Measurements from ENCODE around the gene RAI1. TPM values are rescaled to one million over a fixed set of nuclear protein-coding genes. Genes with fewer than 3 reads are reported as not detected.

RAI1 gene
- total and polyA plus RNA-seq, 2 of the 8 experiments (the other 6 are each of a cell fraction or from before 2014, with no cell fraction given): 0.39 to 1.2 TPM

DNA sequence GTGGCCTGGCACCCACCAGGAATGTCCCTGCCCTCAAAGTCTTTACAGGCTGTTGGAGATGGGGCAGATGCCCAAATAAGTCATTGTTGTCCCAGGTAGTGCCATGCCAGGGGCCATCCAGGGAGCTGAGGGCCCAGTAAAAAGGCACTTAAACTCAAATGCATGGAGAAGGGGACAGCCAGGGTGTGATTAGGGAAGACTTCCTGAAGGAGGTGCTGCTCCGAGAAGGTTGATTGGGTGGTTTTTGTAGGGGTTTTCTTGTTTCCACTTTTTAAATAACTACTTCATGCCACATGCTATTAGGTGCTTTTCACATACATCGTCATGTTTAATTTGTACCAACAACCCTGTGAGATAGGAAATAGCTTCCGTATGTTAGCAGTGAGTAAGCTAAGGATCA, 66.9 kb downstream of the RAI1 start:
- ChIA-PET CTCF (ENCODE audit: partially characterized antibody) (interaction anchor here (0.8 to 5.2 kb wide), 23 partner anchors 10 to 277 kb away, joined by 3 to 47 read pairs (median 4); no protein-coding TSS in a partner anchor), POLR2A (ENCODE audit: partially characterized antibody) (interaction anchor here (0.7 to 2.5 kb wide), 5 partner anchors 8 to 251 kb away, joined by 3 to 13 read pairs (median 4); partner anchors contain the start of gene RASD1)
- H3K23me2 ChIP-seq (ENCODE audit: low read depth, low read length): no peaks in the 10 kb centered on the region
- H2AK5ac ChIP-seq (ENCODE audit: low read depth, low read length): 0 out of 2 replicates have a peak overlapping the region, but pooled peaks have one; percentile 8
- H3K4me3 ChIP-seq (ENCODE audit: extremely low read depth in 1 of 4, insufficient read depth in 2 of 4, low read depth in 3 of 4, low read length in 4 of 4): no peak overlapping the region
- H3K79me2 ChIP-seq (ENCODE audit: control insufficient read depth in 1 of 2, insufficient read depth in 2 of 2, low read length in 2 of 2): no peaks in the 10 kb centered on the region
- no peak for DNase-seq (ENCODE audit: low read depth in 1 of 2, low spot score in 2 of 2)
- no peaks in the 10 kb centered on the region for H3K36me3 ChIP-seq (ENCODE audit: control insufficient read depth in 2 of 4, insufficient read depth in 4 of 4, low read length in 3 of 4)
- H2BK20ac ChIP-seq (ENCODE audit: low read length): no peak overlapping the region
- H2BK15ac ChIP-seq (ENCODE audit: low read length): peak overlapping the region; percentile 1; the same call in 1 of the 2 replicates
- 89% methylated on average over 3 of the region's 3 CpGs; no CpG with 5 or more reads in 1 of the 2 experiments for WGBS, 2 experiments (ENCODE audit: extremely low coverage in 1 of 2, insufficient coverage in 1 of 2, insufficient read length in 1 of 2, insufficient replicate concordance in 2 of 2, low coverage in 1 of 2, low lambda C conversion rate in 2 of 2, missing lambda C conversion rate in 1 of 2)
- H3K14ac ChIP-seq (ENCODE audit: insufficient read length): no peak overlapping the region
- H3K9me3 ChIP-seq (ENCODE audit: insufficient read depth in 2 of 2, low read depth in 1 of 2, low read length in 1 of 2): no peaks in the 10 kb centered on the region
- H3K9ac ChIP-seq (replicated peaks in 1 of 4; ENCODE audit: extremely low read depth in 1 of 4, low read depth in 3 of 4, low read length in 3 of 4): no peak overlapping the region
- H2BK5ac ChIP-seq (ENCODE audit: low read depth, low read length): no peak overlapping the region
- no peak overlapping the region for H3K18ac ChIP-seq (ENCODE audit: extremely low read depth, low read length)
- no peak for FAIRE-seq
- no peak overlapping the region for H4K91ac ChIP-seq (replicated peaks; ENCODE audit: insufficient read length, low read length)
- no peak overlapping the region for H3K56ac ChIP-seq (replicated peaks; ENCODE audit: insufficient read length, low read depth, low read length)
- no peak overlapping the region for H4K5ac ChIP-seq (ENCODE audit: insufficient read length, low read depth, low read length)
- H4K20me1 ChIP-seq (replicated peaks in 1 of 2; ENCODE audit: control insufficient read depth in 1 of 2, insufficient read depth in 2 of 2, low read length in 2 of 2): no peaks in the 10 kb centered on the region
- peaks cover 0 to under 1% (median 0%) of the 10 kb centered on the region in 4 experiments; a peak in 1 of 7 replicates for H3K27me3 ChIP-seq (replicated peaks in 1 of 4; ENCODE audit: control insufficient read depth in 3 of 4, extremely low read depth in 1 of 4, insufficient read depth in 3 of 4, low read length in 3 of 4)
- TF ChIP-seq CTCF (IDR thresholded peaks at IDR 0.05; ENCODE audit: control extremely low read depth in 1 of 3, insufficient read depth in 1 of 3, low read depth in 1 of 3, low read length in 3 of 3) (peak; percentile 26 to 59 (median 51); a peak in 2 of 4 replicates), BRCA1 (IDR thresholded peaks at IDR 0.05; ENCODE audit: low read depth, low read length) (no peak)
- no peak overlapping the region for H3K4ac ChIP-seq (replicated peaks; ENCODE audit: insufficient read length, low read depth, low read length)
- H3K23ac ChIP-seq (ENCODE audit: insufficient read length): no peak overlapping the region
- no peak overlapping the region for H2BK120ac ChIP-seq (replicated peaks; ENCODE audit: low read depth, low read length)
- H3K4me1 ChIP-seq (replicated peaks in 1 of 4; ENCODE audit: control insufficient read depth in 3 of 4, insufficient read depth in 4 of 4, low read length in 3 of 4): peaks cover 5 to 32% (median 19%) of the 10 kb centered on the region in 4 experiments
- H2BK12ac ChIP-seq (ENCODE audit: low read depth, low read length): no peak overlapping the region
- no peak overlapping the region for H3K27ac ChIP-seq (ENCODE audit: low read depth, low read length)
- H2AFZ ChIP-seq (ENCODE audit: low read length): no peak overlapping the region
- no peaks in the 10 kb centered on the region for H3K79me1 ChIP-seq (ENCODE audit: low read depth, low read length)
- no peak overlapping the region for H3K4me2 ChIP-seq (ENCODE audit: insufficient read depth in 1 of 2, low read depth in 2 of 2, low read length in 2 of 2)
- no peak overlapping the region for H4K8ac ChIP-seq (ENCODE audit: extremely low read depth, insufficient read depth, low read length)

Data from H1 (cell line).